Pulmonary artery endothelial cell (primary cell): ENCODE measurements around the gene YIPF5. TPM values are rescaled to one million over a fixed set of nuclear protein-coding genes. Genes with fewer than 3 reads are reported as not detected.
A peak's percentile ranks its signal among the peaks of the same experiment; 100 is the strongest.

Experiments
- DNase-seq: peaks from one replicate; pipeline ENCODE4 v3.0.0-alpha.2; 2011; ENCODE audit warnings: low read depth, low spot score
- total RNA-seq: library from RNA; depleted of rRNA; stranded (reverse); fragments of >200 nt; gene quantifications from 2 replicates; pipeline ENCODE4 v1.2.3, GENCODE V29; 2014

The YIPF5 gene
- total RNA-seq, 1 donor from 2014 or later: 118 TPM

- DNase-seq: no peak
These were observed 8.8 kb upstream of the YIPF5 start for GRCh38 chr5:144179226-144179625.

- no peak for DNase-seq
These were observed 7.1 kb upstream of the YIPF5 start for GRCh38 chr5:144177548-144177947.

GRCh38 chr5:144173766-144174165 lies 3.3 kb upstream of the YIPF5 start:
- DNase-seq: no peak

DNA sequence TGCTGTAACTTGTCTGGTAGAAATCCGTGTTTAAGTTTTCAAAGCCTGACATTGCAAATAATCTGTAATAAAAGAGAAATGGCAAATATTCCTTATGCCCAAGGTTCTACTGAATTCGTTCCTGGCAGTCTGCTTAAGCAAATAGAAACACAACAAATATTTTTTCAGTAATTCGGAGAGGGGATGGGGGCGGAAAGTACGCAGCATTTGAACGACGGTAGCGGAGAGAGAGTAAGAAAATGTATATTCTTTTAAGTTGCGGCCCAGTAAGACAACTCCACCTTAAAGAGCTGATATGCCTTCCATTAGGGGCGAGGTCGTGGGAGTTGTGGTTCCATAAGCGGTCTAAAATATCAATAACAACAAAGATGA lies 569 bp downstream of the YIPF5 start:
- DNase-seq: no peak

- no peak for DNase-seq
These were observed 2.5 kb downstream of the YIPF5 start for GRCh38 chr5:144167998-144168397.

- no peak for DNase-seq
These were observed 3.8 kb downstream of the YIPF5 start for GRCh38 chr5:144166696-144167095.

- DNase-seq: no peak
These were observed 7.8 kb downstream of the YIPF5 start for GRCh38 chr5:144162686-144163085.

GRCh38 chr5:144156767-144157171 lies 13.7 kb downstream of the YIPF5 start:
- no peak for DNase-seq

DNA sequence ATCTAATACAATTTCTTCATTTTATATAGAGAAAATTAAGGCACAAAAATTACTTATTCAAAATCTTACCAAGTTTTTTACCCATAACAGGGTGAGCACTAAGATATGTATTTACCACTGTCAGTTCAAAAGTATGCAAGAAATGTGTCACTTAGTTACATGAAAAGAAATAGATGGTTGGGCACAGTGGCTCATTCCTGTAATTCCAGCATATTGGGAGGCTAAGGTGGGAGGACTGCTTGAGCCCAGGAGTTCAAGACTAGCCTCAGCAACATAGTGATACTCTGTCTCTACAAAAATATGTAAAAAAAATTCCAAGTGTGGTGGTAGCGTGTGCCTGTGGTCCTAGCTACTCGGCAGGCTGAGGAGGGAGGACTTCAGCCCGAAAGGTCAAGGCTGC lies 19.4 kb downstream of the YIPF5 start:
- no peak for DNase-seq

DNA sequence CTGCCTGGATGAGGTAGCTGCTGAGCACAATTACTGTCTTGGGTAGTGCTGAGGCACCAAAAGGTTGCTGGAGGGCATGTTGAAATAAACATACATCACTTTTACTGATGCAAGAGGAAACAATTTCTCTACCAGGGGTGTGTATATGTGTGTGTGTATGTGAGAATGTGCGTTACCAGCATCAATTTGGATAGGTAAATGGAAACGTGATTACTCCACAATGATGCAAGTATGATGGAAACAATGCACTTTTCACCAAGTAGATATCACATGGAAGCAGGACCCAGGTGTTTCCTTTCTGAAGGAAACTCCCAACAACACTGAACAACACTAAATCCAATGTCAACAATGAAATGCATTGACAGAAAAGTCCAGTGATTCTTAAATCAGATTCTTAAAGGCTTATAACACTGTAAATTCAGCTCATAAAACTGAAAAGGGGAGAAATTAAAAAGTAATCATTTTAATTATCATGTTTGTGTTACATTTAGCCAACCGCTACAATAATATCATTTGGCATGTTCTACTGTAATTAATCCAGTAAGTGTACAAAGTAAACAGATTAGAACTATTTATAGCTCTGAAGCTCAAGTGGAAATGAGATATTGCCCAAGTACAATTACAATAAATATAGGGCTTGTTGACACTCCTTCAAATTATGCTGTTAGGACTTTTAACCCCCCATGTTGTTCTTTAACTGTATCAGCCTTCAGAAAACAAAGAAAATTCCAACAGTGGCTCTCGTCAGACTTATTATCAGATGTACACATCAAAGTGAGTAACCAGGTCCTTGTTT lies 25.3 kb downstream of the YIPF5 start:
- DNase-seq: peak; percentile 93

GRCh38 chr5:144143625-144144024 lies 26.8 kb downstream of the YIPF5 start:
- DNase-seq: no peak

DNA sequence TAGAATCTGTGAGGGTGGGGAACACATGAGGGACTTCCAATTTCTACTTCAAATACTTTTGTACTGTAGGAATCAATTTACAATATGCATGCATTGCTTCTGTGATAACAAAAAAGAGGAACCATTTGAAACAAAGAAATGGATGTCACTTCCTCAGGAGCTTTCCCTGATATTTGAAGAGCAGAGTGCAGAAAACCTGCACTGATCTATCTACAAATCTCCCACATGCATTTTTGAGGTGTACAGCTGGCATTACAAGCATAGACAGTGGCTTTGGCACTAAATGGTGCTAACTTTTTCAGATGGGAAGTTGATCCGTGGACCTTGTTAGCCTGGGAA lies 27.7 kb downstream of the YIPF5 start:
- no peak for DNase-seq

- no peak for DNase-seq
These were observed 28.2 kb downstream of the YIPF5 start for GRCh38 chr5:144142139-144142823.

GRCh38 chr5:144141585-144141984 lies 28.9 kb downstream of the YIPF5 start:
- no peak for DNase-seq

GRCh38 chr5:144139586-144139985 lies 30.9 kb downstream of the YIPF5 start:
- DNase-seq: no peak

GRCh38 chr5:144135113-144135762 lies 35.2 kb downstream of the YIPF5 start:
- no peak for DNase-seq

DNA sequence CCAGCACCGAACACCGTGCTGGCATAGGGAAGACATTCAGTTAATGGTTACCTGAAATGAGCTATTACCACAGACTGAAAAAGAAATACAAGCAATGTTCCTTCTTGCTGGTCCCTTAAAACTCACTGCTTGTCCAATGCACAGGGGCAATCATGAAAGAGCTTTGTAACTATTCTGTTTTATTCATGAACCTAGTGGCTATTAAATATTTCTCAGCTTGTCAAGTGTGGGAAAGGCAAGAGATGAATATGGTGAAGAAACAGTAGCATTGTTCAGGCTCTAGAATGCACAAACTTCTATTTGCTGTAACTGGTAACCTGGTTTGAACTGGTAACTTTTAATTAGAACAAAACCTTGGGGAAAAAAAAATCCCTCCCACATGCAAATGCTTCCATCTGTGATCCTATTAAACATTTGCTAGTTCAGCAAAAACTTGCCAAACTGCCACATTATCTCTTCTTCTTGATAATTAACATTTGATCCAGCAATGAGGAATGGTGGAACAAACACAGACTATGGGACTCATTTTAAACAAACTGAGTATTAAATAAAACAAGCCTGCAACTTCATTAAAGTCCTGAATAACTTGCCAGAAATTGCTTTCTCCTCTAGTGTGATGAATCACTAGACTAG lies 36.1 kb downstream of the YIPF5 start:
- DNase-seq: no peak

DNA sequence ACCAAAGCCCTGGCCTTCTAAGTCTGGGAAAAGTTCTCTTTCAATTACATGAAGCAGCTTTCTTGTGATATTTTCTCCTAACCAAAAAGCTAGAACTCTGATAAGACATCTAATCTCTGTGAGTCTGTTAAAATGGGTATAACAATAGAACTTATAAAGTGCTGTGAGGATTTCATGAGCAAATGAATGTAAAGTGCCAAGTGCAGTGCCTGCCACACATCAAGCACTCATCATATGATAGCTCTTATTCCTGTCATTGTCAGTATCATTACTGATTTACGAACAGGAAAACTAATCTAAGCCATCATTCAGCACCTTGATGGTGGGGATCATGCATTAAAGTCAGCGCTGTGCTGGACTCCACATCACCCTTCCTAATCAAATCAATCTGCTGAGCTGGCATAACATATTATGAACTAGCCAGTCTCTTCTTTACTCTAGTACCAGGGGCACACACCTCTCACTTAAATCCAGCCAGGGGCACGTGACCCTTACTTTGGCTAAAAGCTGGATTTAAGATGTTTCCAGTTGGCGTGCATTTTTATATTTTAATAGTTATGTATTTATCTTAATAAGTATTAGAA lies 37.3 kb downstream of the YIPF5 start:
- no peak for DNase-seq

DNA sequence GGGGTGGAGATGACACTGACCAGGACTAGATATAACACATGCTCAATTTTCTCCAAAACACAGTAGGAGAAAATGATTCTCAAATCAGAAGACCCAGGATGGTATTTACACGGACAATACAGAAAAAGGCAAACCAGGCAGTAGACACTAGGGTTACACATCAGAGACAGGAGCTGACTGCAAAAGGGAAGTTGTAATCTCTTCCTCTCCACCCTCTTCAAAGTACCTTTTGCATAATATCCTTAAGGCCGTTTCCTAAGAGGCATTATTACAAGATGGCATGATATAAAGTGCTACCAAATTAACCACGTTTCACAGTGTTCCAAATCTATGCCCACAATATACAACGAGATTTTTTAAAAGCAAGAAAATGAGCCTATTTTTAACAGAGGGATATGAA lies 39.2 kb downstream of the YIPF5 start:
- no peak for DNase-seq

DNA sequence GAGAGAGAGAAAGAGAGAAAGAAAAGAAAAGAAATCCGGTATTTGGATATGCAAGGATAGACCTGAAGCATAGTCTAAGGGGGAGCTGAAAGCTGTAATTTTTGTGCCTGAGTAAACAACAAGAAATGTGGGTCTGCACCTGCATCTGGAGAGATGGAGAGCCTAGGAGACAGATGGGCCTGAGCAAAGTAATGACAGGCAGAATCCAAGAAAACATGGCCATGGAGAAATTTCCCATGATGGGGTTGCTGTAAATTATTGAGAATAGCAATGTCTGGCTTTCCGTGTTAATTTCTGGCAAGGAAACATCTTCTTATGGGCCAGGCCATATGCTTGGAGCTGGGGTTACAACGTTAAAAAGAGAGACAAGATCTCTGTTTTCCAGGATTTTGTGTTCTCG lies 40.2 kb downstream of the YIPF5 start:
- DNase-seq: no peak

- no peak for DNase-seq
These were observed 41.6 kb downstream of the YIPF5 start for GRCh38 chr5:144128844-144129243.

- DNase-seq: no peak
These were observed 43.8 kb downstream of the YIPF5 start for GRCh38 chr5:144126707-144127106.
